T-helper 2 cell (primary cell): ENCODE data around the gene NOC4L.
"Not testable (repeated sequence)": the region's sequence is repeated elsewhere in the genome, so short reads cannot be mapped to it uniquely, and the experiment has no call there.

Experiments used
- DNase-seq, 5 experiments: peaks; one replicate each; pipeline versions ENCODE4 v3.0.0 to v3.0.0-alpha.2; 2012 to 2022

The NOC4L gene

GRCh38 chr12:132182711-132183365 is 38.6 kb downstream of the NOC4L start:
- DNase-seq: no peak

DNA sequence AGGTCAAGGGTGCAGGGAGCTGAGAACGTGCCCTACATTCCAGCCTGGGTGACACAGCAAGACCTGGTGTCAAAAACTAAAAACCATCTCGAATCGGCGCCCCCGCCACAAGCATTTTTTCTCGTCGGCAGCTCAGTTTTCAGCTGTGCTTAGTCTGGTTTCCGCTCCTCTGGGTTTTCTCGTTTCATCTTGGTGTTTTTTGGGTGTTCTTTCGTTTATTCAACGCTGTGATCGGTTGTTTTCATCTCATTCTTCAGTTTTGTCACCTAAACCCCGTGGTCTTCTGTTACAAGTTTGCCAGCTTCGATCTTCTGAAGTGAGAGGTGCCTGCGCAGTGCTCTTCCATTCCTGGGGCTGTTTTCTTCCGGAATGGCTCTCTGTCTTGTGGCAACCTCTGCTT is 41.4 kb downstream of the NOC4L start:
- peak in 2 of 5 experiments; percentile 62 to 66 for DNase-seq

GRCh38 chr12:132186208-132186856 is 42.1 kb downstream of the NOC4L start:
- DNase-seq: no peak

GRCh38 chr12:132186857-132187620 is 42.8 kb downstream of the NOC4L start:
- DNase-seq: peak in 1 of 5 experiments; percentile 37

GRCh38 chr12:132187646-132188450 is 43.6 kb downstream of the NOC4L start:
- DNase-seq: no peak

DNA sequence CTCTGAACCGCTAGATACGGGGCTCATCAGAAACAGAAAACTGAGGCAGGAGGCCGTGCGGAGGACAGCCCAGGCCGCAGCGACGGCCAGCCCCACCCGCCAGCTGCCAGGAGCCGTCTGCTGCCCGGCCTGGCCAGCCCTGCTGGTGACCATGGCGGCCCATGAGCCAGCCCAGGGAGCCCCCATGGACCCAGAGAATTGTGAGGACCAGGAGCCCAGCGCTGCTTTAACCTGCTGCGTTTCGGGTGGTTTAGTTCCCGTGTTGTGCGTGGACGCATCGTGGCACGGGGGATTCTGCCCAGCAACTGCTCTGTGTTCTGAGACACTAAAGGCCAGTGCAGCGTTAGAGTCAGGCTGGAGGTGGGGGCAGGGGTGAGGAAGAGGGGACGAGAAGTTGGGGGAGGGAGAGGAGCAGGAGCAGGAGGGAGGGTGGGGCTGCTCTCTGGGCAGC is 44.2 kb downstream of the NOC4L start:
- DNase-seq: no peak

- DNase-seq: no peak
Observed at GRCh38 chr12:132188916-132189325, 44.7 kb downstream of the NOC4L start.

DNA sequence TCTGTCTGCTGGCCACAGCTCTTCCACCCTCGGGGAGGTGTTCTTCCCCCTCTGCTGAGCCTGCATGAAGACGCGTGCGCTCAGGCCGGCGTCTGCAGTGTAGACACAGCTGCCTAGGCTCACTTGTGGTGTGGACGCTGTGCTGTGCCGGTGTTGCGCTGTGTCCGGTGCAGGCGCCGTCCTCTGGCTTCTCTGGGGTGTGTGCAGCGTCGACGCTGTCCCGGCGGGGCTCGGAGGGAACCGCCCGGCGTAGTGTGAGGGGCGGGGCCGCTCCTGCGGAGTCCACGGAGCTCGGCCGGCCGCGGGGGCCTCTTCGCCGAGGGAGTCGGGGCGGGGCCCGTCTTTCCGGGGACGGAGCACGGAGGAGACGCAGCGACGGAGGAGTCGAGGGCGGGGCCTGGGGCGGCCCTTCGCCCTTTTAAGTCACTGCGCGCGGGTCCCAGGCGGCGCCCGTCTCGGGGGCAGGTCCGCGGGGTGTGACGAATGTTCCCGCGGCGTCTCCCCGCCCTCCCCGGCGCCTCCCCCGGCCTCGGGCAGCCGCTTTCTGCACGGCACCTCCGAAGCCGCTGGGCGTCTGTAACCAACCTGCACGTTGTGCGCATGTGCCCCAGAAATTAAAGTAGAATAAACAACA is 45.2 kb downstream of the NOC4L start:
- peak; percentile 90 to 97 (median 93) for DNase-seq

- DNase-seq: no peak
Observed at GRCh38 chr12:132190012-132190755, 45.9 kb downstream of the NOC4L start.

- no peak for DNase-seq
Observed at GRCh38 chr12:132190834-132191500, 46.7 kb downstream of the NOC4L start.

GRCh38 chr12:132191715-132192553 is 47.7 kb downstream of the NOC4L start:
- no peak for DNase-seq

- peak in 1 of 5 experiments; percentile 34 for DNase-seq
Observed at GRCh38 chr12:132194056-132194455, 49.8 kb downstream of the NOC4L start.

- DNase-seq: no peak
Observed at GRCh38 chr12:132194556-132194955, 50.3 kb downstream of the NOC4L start.

GRCh38 chr12:132195242-132195641 is 51.0 kb downstream of the NOC4L start:
- not testable (repeated sequence) for DNase-seq

- DNase-seq: no peak
Observed at GRCh38 chr12:132196038-132196872, 52.0 kb downstream of the NOC4L start.

DNA sequence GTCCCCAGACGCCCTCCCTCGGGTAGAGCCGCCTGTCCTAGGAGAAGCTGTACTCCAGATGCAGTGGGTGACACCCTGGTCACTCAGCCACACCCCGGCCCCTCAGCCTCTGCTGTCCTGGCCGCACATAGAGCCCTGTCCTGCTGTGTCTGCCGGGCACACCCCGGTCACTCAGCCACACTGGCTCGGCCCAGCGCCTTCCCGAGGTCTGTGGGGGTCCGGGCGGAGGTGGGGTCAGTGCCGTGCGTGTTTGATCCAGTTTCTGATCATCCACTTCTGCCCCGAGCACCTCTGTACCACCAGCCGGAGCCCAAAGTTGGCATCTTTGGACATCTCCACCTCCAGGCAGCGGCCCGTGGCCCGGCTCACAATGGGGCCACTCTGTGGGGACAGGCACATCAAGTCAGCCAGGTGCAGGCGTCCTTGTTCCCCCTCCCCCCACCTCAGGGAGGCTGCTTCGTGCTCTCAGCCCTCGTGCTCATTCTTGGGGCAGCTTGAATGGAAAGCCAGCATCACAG is 52.7 kb downstream of the NOC4L start:
- no peak for DNase-seq

- no peak for DNase-seq
Observed at GRCh38 chr12:132197581-132198354, 53.5 kb downstream of the NOC4L start.

GRCh38 chr12:132199101-132199500 is 54.8 kb downstream of the NOC4L start:
- no peak for DNase-seq
